Lung (tissue), 12 donors: ENCODE measurements around the gene HNRNPA0. TPM values are rescaled to one million over a fixed set of nuclear protein-coding genes. Genes with fewer than 3 reads are reported as not detected.

Experiments used
- ATAC-seq: fragments of 200-7000 bp; cut with Tn5 transposase; one replicate; pipeline ENCODE4 v1.9.1; 2020; ENCODE audit warnings: moderate number of reproducible peaks; ENCODE audit not compliant: insufficient read depth, low FRiP score
- DNase-seq, 3 donors: peaks; one replicate each; pipeline ENCODE4 v3.0.0-alpha.2; 2013 to 2017
- H3K27ac ChIP-seq, 2 donors: one replicate each; pipeline ENCODE4 v1.5.1; 2013; ENCODE audit warnings: mild to moderate bottlenecking in 2 of 2, moderate library complexity in 2 of 2, control low read depth in 1 of 2, inconsistent platforms in 1 of 2, low read depth in 1 of 2, low read length in 1 of 2
- H3K27me3 ChIP-seq, 3 donors: one replicate each; pipeline ENCODE4 v1.5.1; 2013; ENCODE audit warnings: low read length in 2 of 3; ENCODE audit not compliant: control insufficient read depth in 3 of 3, insufficient read depth in 3 of 3
- H3K36me3 ChIP-seq, 4 donors: one replicate each; pipeline ENCODE4 v1.5.1; 2013; ENCODE audit warnings: low read length in 4 of 4, mild to moderate bottlenecking in 1 of 4, moderate library complexity in 1 of 4; ENCODE audit not compliant: control insufficient read depth in 4 of 4, insufficient read depth in 4 of 4
- H3K4me1 ChIP-seq, 5 donors: one replicate each; pipeline ENCODE4 v1.5.1; 2013; ENCODE audit warnings: low read length in 5 of 5, mild to moderate bottlenecking in 2 of 5, moderate library complexity in 1 of 5; ENCODE audit not compliant: control insufficient read depth in 5 of 5, insufficient read depth in 5 of 5
- H3K4me3 ChIP-seq: one replicate; pipeline ENCODE4 v1.5.1; 2013; ENCODE audit warnings: mild to moderate bottlenecking, control low read depth, moderate library complexity
- H3K9ac ChIP-seq, 2 donors: one replicate each; pipeline ENCODE4 v1.5.1; 2013; ENCODE audit warnings: low read length in 2 of 2, control low read depth in 1 of 2; ENCODE audit not compliant: insufficient read depth in 1 of 2
- H3K9me3 ChIP-seq, 4 donors: one replicate each; pipeline ENCODE4 v1.5.1; 2013; ENCODE audit warnings: low read length in 3 of 4, mild to moderate bottlenecking in 1 of 4, moderate library complexity in 1 of 4; ENCODE audit not compliant: control insufficient read depth in 4 of 4, insufficient read depth in 3 of 4
- CTCF ChIP-seq: IDR thresholded peaks from 2 replicates; pipeline ENCODE4 v1.5.1; 2012; ENCODE audit warnings: mild to moderate bottlenecking; ENCODE audit errors: control extremely low read depth, extremely low read depth
- WGBS, 2 donors: extraction: QIAGEN DNeasy Blood & Tissue Kit; methylation state at CpG; one replicate each; pipeline ENCODE4 v1.1.7; 2013; 5-methylcytosine and 5-hydroxymethylcytosine counted together
- polyA plus RNA-seq, 2 donors: library from polyadenylated mRNA; stranded (reverse); fragments of 200-250 nt; gene quantifications; one replicate each; pipeline ENCODE4 v1.2.1, GENCODE V29; 2013
- total RNA-seq, 2 donors: library from RNA; depleted of rRNA in 1 of 2; stranded (reverse); fragments of >200 nt in 1 of 2; gene quantifications; one replicate each; pipeline ENCODE4 v1.2.1, GENCODE V29; 2014 to 2021
- donor health status: control.
- donor health status: control.
- donor health status: Bipolar disorder and iron deficiency.
- donor health status: healthy.
- donor health status: DM: yes; HTN: yes; CAD: no.

Gene HNRNPA0
- total and polyA plus RNA-seq, 4 donors, result 21.5 to 29.0 (median 25.1) TPM

- H3K27ac ChIP-seq, result no peak overlapping the region
- WGBS, 2 donors, result 92 to 94% methylated on average over 1 of the region's 1 CpG
- no peak overlapping the region for H3K4me3 ChIP-seq
- H3K4me1 ChIP-seq, result peaks cover 0 to 9% (median 2%) of the 10 kb centered on the region in 5 donors
- no peaks in the 10 kb centered on the region for H3K27me3 ChIP-seq
- H3K9me3 ChIP-seq, result peaks cover 0 to 4% (median 0%) of the 10 kb centered on the region in 4 donors
- no peak for TF ChIP-seq CTCF
- no peak overlapping the region for H3K9ac ChIP-seq
- H3K36me3 ChIP-seq, result peaks cover 0 to 4% (median 0%) of the 10 kb centered on the region in 4 donors
- no peak for ATAC-seq
- no peak for DNase-seq
Observed at GRCh38 chr5:137728048-137728447, 26.1 kb downstream of the HNRNPA0 start.

DNA sequence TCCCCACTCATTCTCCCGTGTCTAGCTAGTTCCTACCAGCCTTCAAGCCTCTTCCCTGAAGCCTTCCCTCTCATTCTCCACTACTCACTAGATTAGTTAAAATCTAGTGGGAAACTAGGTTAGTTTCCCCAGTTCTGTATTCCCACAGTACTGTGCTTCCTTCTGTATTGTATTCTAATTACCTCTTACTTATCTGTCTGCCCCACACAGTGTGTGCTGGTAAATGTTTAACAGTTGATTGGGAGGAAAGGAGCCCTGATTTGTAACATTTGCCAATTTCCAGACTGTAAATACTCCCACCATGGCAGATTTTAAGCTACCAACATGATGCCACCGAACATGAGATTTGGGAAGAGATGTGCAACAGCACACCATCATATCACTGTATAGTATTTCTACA lies 26.5 kb downstream of the HNRNPA0 start:
- no peak for ATAC-seq
- no peak overlapping the region for H3K27ac ChIP-seq
- no peak overlapping the region for H3K9ac ChIP-seq
- peaks cover 0 to 4% (median 0%) of the 10 kb centered on the region in 4 donors for H3K36me3 ChIP-seq
- no peaks in the 10 kb centered on the region for H3K27me3 ChIP-seq
- peaks cover 0 to 4% (median 0%) of the 10 kb centered on the region in 4 donors for H3K9me3 ChIP-seq
- no peak for TF ChIP-seq CTCF
- no peak overlapping the region for H3K4me3 ChIP-seq
- 76 to 84% methylated on average over 2 of the region's 2 CpGs for WGBS, 2 donors
- peaks cover 0 to 6% (median 0%) of the 10 kb centered on the region in 5 donors for H3K4me1 ChIP-seq
- no peak for DNase-seq

GRCh38 chr5:137724251-137724650 lies 29.9 kb downstream of the HNRNPA0 start:
- 72 to 87% methylated on average over 2 of the region's 2 CpGs for WGBS, 2 donors

More at GRCh38 chr5:137724251-137724650, 29.9 kb downstream of the HNRNPA0 start:
- no peaks in the 10 kb centered on the region for H3K27me3 ChIP-seq
- DNase-seq (no peak), ATAC-seq (no peak)
- peaks cover 0 to 5% (median 0%) of the 10 kb centered on the region in 5 donors for H3K4me1 ChIP-seq
- no peak for TF ChIP-seq CTCF
- H3K27ac ChIP-seq, result no peak overlapping the region
- H3K36me3 ChIP-seq, result peaks cover 0 to 13% (median 4%) of the 10 kb centered on the region in 4 donors
- no peak overlapping the region for H3K9ac ChIP-seq
- H3K4me3 ChIP-seq, result no peak overlapping the region
- H3K9me3 ChIP-seq, result peaks cover 0 to 4% (median 0%) of the 10 kb centered on the region in 4 donors
